ENCODE measurements around the gene ZMYM4. TPM values are rescaled to one million over a fixed set of nuclear protein-coding genes. Genes with fewer than 3 reads are reported as not detected.
"Not testable (repeated sequence)": the region's sequence is repeated elsewhere in the genome, so short reads cannot be mapped to it uniquely, and the experiment has no call there.

Gene ZMYM4
- total and polyA plus RNA-seq, 8 donors, result 8.8 to 104 (median 23.7) TPM

GRCh38 chr1:35223084-35223630 is 45.4 kb upstream of the ZMYM4 start:
- peaks cover 0 to 13% (median 6%) of the 10 kb centered on the region in 4 donors for H3K4me1 ChIP-seq
- no peaks in the 10 kb centered on the region for H3K36me3 ChIP-seq
- TF ChIP-seq POLR2AphosphoS5 (IDR thresholded peaks at IDR 0.05), result no peak
- TF ChIP-seq EP300 (IDR thresholded peaks at IDR 0.05), result no peak
- no peak for TF ChIP-seq CTCF (IDR thresholded peaks at IDR 0.05)
- no peak for TF ChIP-seq POLR2A (IDR thresholded peaks at IDR 0.05)
- no peaks in the 10 kb centered on the region for H3K27me3 ChIP-seq
- H3K4me3 ChIP-seq, result no peak overlapping the region
- 57 to 83% (median 74%) methylated on average over 4 of the region's 4 CpGs for WGBS, 5 donors
- H3K9me3 ChIP-seq, result no peaks in the 10 kb centered on the region
- no peak for DNase-seq
- intact Hi-C loops (cut with DNase I; ENCODE audit: low total_unique reads), result no loop called here
- H3K27ac ChIP-seq, result peak overlapping the region in 2 of 5 donors; percentile 16 to 32

- no peaks in the 10 kb centered on the region for H3K36me3 ChIP-seq
- WGBS, 5 donors, result 66 to 91% (median 79%) methylated on average over 2 of the region's 2 CpGs
- DNase-seq, result no peak
- H3K9me3 ChIP-seq, result no peaks in the 10 kb centered on the region
- no peaks in the 10 kb centered on the region for H3K27me3 ChIP-seq
- peaks cover 0 to 13% (median 6%) of the 10 kb centered on the region in 4 donors for H3K4me1 ChIP-seq
- intact Hi-C loops (cut with DNase I; ENCODE audit: low total_unique reads), result no loop called here
- TF ChIP-seq EP300 (IDR thresholded peaks at IDR 0.05), result no peak
- no peak overlapping the region for H3K27ac ChIP-seq
- no peak overlapping the region for H3K4me3 ChIP-seq
Observed at GRCh38 chr1:35226546-35226945, 42.0 kb upstream of the ZMYM4 start.

GRCh38 chr1:35229587-35230360 is 38.7 kb upstream of the ZMYM4 start:
- Histone ChIP-seq H3K27ac (no peak overlapping the region), H3K4me1 (no peaks in the 10 kb centered on the region), H3K27me3 (no peaks in the 10 kb centered on the region), H3K4me3 (no peak overlapping the region), H3K9me3 (no peaks in the 10 kb centered on the region), H3K36me3 (no peaks in the 10 kb centered on the region)
- TF ChIP-seq POLR2A (IDR thresholded peaks at IDR 0.05), result no peak
- no peak for TF ChIP-seq EP300 (IDR thresholded peaks at IDR 0.05)
- TF ChIP-seq POLR2AphosphoS5 (IDR thresholded peaks at IDR 0.05), result no peak
- no peak for TF ChIP-seq CTCF (IDR thresholded peaks at IDR 0.05)
- DNase-seq, result no peak
- intact Hi-C loops (cut with DNase I; ENCODE audit: low total_unique reads), result no loop called here
- 69 to 80% (median 72%) methylated on average over 1 of the region's 1 CpG for WGBS, 5 donors

- Histone ChIP-seq H3K27me3 (no peaks in the 10 kb centered on the region), H3K9me3 (no peaks in the 10 kb centered on the region), H3K36me3 (no peaks in the 10 kb centered on the region), H3K4me3 (no peak overlapping the region), H3K4me1 (no peaks in the 10 kb centered on the region), H3K27ac (no peak overlapping the region)
- no peak for DNase-seq
- WGBS, 5 donors, result 65 to 77% (median 67%) methylated on average over 1 of the region's 1 CpG
- intact Hi-C loops (cut with DNase I; ENCODE audit: low total_unique reads), result no loop called here
- TF ChIP-seq POLR2AphosphoS5 (IDR thresholded peaks at IDR 0.05) (no peak), POLR2A (IDR thresholded peaks at IDR 0.05) (no peak), CTCF (IDR thresholded peaks at IDR 0.05) (no peak)
Observed at GRCh38 chr1:35231287-35231686, 37.2 kb upstream of the ZMYM4 start.

- DNase-seq; H3K27ac ChIP-seq; H3K4me1 ChIP-seq; H3K36me3 ChIP-seq; H3K4me3 ChIP-seq; H3K27me3 ChIP-seq; H3K9me3 ChIP-seq; intact Hi-C loops (cut with DNase I; ENCODE audit: low total_unique reads): not testable (repeated sequence)
- 92 to 98% (median 94%) methylated on average over 2 of the region's 2 CpGs for WGBS, 5 donors
Observed at GRCh38 chr1:35236772-35237171, 31.7 kb upstream of the ZMYM4 start.

Measured in stomach (tissue), 9 donors.